Endometrium (tissue), 2 donors: ENCODE results near the gene NEK6.

Experiments used
- FAIRE-seq: peaks from 2 replicates; lab custom pipeline; 2012; peaks lifted over from hg19 to GRCh38; lab: Jason Lieb, UNC
- donor health status: control.
- donor health status: control.

The NEK6 gene

GRCh38 chr9:124321935-124322334 lies 64.2 kb downstream of the NEK6 start:
- no peak for FAIRE-seq

- no peak for FAIRE-seq
Observed at GRCh38 chr9:124322618-124323432, 65.1 kb downstream of the NEK6 start.

- FAIRE-seq = no peak
Observed at GRCh38 chr9:124323904-124324303, 66.2 kb downstream of the NEK6 start.

GRCh38 chr9:124325816-124326215 lies 68.1 kb downstream of the NEK6 start:
- FAIRE-seq = no peak

- no peak for FAIRE-seq
Observed at GRCh38 chr9:124326378-124326777, 68.6 kb downstream of the NEK6 start.

GRCh38 chr9:124327491-124327890 lies 69.7 kb downstream of the NEK6 start:
- FAIRE-seq = no peak

- no peak for FAIRE-seq
Observed at GRCh38 chr9:124328285-124328684, 70.5 kb downstream of the NEK6 start.

GRCh38 chr9:124329206-124329792 lies 71.5 kb downstream of the NEK6 start:
- FAIRE-seq = no peak

- no peak for FAIRE-seq
Observed at GRCh38 chr9:124330011-124330697, 72.4 kb downstream of the NEK6 start.

GRCh38 chr9:124331580-124331979 lies 73.8 kb downstream of the NEK6 start:
- no peak for FAIRE-seq

- FAIRE-seq = no peak
Observed at GRCh38 chr9:124332361-124333202, 74.8 kb downstream of the NEK6 start.

GRCh38 chr9:124333203-124333579 lies 75.4 kb downstream of the NEK6 start:
- no peak for FAIRE-seq

GRCh38 chr9:124334568-124335319 lies 77.0 kb downstream of the NEK6 start:
- no peak for FAIRE-seq

GRCh38 chr9:124335320-124335707 lies 77.6 kb downstream of the NEK6 start:
- FAIRE-seq = no peak

GRCh38 chr9:124337562-124337961 lies 79.8 kb downstream of the NEK6 start:
- no peak for FAIRE-seq

- no peak for FAIRE-seq
Observed at GRCh38 chr9:124339603-124340146, 81.9 kb downstream of the NEK6 start.

- FAIRE-seq = no peak
Observed at GRCh38 chr9:124340219-124341069, 82.7 kb downstream of the NEK6 start.

- FAIRE-seq = no peak
Observed at GRCh38 chr9:124341455-124342170, 83.9 kb downstream of the NEK6 start.

- FAIRE-seq = no peak
Observed at GRCh38 chr9:124342402-124342775, 84.6 kb downstream of the NEK6 start.
